Fibroblast of the aortic adventitia (primary cell): ENCODE data around the gene JDP2. TPM values are rescaled to one million over a fixed set of nuclear protein-coding genes. Genes with fewer than 3 reads are reported as not detected.

ENCODE experiments used
- DNase-seq: peaks from one replicate; pipeline ENCODE4 v3.0.0-alpha.2; 2010; ENCODE audit warnings: low read depth
- H3K4me3 ChIP-seq: 2 replicates; pipeline ENCODE4 v1.5.1; 2011; ENCODE audit warnings: low read depth, mild to moderate bottlenecking, control low read depth, low read length, moderate library complexity
- total RNA-seq: library from RNA; depleted of rRNA; stranded (reverse); fragments of >200 nt; gene quantifications from 2 replicates; pipeline ENCODE4 v1.2.3, GENCODE V29; 2012; ENCODE audit warnings: low replicate concordance
- TF ChIP-seq, protein P1 (sequence below): IDR thresholded peaks from 2 replicates; pipeline ENCODE4 v1.5.1; 2011; ENCODE audit warnings: mild to moderate bottlenecking, low read length, control low read depth, inconsistent platforms; ENCODE audit not compliant: insufficient read depth

JDP2 gene
- total RNA-seq, 1 donor = 80.1 TPM

DNA sequence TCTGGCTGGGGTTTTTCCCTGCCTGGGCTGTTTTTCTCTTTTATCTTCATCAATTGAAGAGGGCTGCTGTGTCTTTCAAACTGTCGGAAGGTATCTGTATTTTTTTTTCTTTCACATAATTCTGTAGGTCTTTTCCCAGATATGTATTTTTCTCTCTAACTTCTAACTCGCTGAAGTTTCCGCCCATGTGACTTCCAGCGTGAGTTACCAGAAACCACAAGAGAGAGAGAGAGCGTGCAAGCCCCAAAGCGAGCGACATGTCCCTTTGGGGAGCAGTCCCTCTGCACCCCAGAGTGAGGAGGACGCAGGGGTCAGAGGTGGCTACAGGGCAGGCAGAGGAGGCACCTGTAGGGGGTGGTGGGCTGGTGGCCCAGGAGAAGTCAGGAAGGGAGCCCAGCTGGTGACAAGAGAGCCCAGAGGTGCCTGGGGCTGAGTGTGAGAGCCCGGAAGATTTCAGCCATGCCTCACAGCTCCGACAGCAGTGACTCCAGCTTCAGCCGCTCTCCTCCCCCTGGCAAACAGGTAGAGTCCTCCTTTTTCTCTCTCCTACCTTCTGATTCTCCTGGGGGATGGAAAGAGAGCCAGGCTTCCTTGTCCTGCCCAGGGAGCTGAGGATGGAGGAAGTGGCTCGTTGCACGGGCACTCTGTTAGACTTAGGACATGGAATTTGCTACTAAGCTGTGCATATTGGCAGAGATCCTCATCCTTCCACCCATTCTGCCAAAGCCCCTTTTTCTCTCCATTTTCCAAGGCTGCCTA is 94.6 kb downstream of the JDP2 start, which contains the start of gene BATF:
TSS of gene BATF (plus strand) at position 246 of the 759 bp plus-strand sequence. CDS start at position 460, 214 bp downstream.
- TF ChIP-seq, protein P1, sequence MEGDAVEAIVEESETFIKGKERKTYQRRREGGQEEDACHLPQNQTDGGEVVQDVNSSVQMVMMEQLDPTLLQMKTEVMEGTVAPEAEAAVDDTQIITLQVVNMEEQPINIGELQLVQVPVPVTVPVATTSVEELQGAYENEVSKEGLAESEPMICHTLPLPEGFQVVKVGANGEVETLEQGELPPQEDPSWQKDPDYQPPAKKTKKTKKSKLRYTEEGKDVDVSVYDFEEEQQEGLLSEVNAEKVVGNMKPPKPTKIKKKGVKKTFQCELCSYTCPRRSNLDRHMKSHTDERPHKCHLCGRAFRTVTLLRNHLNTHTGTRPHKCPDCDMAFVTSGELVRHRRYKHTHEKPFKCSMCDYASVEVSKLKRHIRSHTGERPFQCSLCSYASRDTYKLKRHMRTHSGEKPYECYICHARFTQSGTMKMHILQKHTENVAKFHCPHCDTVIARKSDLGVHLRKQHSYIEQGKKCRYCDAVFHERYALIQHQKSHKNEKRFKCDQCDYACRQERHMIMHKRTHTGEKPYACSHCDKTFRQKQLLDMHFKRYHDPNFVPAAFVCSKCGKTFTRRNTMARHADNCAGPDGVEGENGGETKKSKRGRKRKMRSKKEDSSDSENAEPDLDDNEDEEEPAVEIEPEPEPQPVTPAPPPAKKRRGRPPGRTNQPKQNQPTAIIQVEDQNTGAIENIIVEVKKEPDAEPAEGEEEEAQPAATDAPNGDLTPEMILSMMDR = no peak
- no peak for DNase-seq
- H3K4me3 ChIP-seq = no peak within 1 kb of the TSS

DNA sequence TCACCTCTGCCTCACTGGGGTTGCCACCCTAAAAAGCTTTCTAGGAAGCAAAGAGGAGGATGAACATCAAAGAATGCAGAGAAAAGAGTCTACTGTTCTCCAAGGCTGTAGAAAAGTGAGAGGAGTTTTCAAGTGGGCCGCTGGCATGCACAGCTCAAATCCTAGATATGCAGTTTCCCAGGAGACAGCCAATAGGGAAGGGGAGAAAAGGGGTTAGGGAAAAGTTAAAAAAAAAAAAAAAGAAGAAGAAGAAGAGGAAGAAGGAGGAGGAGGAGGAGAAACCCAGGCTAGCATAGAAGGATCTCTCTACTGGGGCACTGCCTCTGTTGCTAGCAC is 95.1 kb downstream of the JDP2 start:
- no peak overlapping the region for H3K4me3 ChIP-seq
- TF ChIP-seq, protein P1 = no peak
- no peak for DNase-seq

Other genes starting within 250 kb of the JDP2 start
- 1.4 and 26.2 TPM in 2 replicates for gene FOS, start 149.2 kb upstream of the JDP2 start, total RNA-seq
- gene BATF, start 94.4 kb downstream of the JDP2 start, total RNA-seq = not detected in 2 replicates
- 0.90 and 1.1 TPM in 2 replicates for gene FLVCR2, start 150.6 kb downstream of the JDP2 start, total RNA-seq
- gene ERG28, start 232.9 kb downstream of the JDP2 start, total RNA-seq = 3.9 and 8.7 TPM in 2 replicates
- 29.5 and 31.6 TPM in 2 replicates for gene TTLL5, start 233.2 kb downstream of the JDP2 start, total RNA-seq